ENCODE results near the gene RASSF8.

RASSF8 gene

DNA sequence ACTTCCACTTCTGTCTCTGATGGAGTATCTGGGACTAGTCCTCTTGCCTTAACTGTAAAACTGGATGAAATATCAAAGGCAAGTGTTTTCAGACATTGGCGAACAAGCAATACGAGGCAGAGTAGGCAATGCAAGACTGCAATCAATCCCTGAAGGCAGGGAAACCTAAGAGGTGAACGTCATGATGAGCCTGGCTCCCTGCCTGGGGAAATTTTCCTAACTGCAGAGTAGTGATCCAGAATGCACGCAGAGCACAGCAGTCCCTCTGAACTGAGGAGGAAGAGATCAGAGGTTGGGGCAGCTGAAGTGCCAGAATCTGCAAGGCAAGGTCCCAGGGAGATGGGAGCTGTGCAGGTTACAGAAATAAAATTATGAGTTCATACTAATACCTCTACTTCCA, 147.9 kb downstream of the RASSF8 start:
- Mint-ChIP-seq H3K36me3 (ENCODE audit: low read depth) (no peaks in the 10 kb centered on the region), H3K9me3 (no peaks in the 10 kb centered on the region)

DNA sequence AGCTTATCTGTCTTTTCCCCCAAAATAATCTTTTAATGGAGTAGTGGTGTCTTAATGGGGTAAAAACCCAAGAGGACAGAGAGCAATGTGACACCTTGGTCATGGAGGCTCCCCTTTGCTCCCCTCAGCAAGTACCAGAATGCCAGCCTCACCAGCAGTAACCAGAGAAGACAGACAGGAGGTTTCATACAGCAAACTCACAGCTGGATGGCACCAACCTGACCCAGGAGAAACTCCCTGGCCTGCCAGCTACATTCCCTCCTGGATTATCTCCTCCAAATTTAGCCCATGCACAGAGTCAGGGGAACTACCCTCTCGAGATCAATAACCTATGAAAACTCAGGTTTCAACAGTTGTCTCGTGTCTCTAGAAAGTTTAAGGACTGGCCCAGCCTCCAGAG, 150.4 kb downstream of the RASSF8 start:
- Mint-ChIP-seq H3K27me3 (ENCODE audit: low read depth) (peaks cover 8% of the 10 kb centered on the region), H3K27ac (peak overlapping the region; percentile 49 to 61 (median 51)), H3K4me1 (peaks cover 51% of the 10 kb centered on the region), H3K4me3 (no peak overlapping the region), H3K9me3 (no peaks in the 10 kb centered on the region), H3K36me3 (ENCODE audit: low read depth) (no peaks in the 10 kb centered on the region)
- TF ChIP-seq, protein P1, sequence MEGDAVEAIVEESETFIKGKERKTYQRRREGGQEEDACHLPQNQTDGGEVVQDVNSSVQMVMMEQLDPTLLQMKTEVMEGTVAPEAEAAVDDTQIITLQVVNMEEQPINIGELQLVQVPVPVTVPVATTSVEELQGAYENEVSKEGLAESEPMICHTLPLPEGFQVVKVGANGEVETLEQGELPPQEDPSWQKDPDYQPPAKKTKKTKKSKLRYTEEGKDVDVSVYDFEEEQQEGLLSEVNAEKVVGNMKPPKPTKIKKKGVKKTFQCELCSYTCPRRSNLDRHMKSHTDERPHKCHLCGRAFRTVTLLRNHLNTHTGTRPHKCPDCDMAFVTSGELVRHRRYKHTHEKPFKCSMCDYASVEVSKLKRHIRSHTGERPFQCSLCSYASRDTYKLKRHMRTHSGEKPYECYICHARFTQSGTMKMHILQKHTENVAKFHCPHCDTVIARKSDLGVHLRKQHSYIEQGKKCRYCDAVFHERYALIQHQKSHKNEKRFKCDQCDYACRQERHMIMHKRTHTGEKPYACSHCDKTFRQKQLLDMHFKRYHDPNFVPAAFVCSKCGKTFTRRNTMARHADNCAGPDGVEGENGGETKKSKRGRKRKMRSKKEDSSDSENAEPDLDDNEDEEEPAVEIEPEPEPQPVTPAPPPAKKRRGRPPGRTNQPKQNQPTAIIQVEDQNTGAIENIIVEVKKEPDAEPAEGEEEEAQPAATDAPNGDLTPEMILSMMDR (IDR thresholded peaks at IDR 0.05; ENCODE audit: unreplicated experiment in 3 of 3) = no peak

More for the DNA sequence above, 147.9 kb downstream of the RASSF8 start:
- Mint-ChIP-seq H3K4me3 (no peak overlapping the region), H3K27me3 (ENCODE audit: low read depth) (peaks cover under 1% of the 10 kb centered on the region), H3K4me1 (peaks cover 33% of the 10 kb centered on the region), H3K27ac (peak overlapping the region in 1 of 3 experiments; percentile 20)
- TF ChIP-seq, protein P1 (IDR thresholded peaks at IDR 0.05; ENCODE audit: unreplicated experiment in 3 of 3) = no peak

DNA sequence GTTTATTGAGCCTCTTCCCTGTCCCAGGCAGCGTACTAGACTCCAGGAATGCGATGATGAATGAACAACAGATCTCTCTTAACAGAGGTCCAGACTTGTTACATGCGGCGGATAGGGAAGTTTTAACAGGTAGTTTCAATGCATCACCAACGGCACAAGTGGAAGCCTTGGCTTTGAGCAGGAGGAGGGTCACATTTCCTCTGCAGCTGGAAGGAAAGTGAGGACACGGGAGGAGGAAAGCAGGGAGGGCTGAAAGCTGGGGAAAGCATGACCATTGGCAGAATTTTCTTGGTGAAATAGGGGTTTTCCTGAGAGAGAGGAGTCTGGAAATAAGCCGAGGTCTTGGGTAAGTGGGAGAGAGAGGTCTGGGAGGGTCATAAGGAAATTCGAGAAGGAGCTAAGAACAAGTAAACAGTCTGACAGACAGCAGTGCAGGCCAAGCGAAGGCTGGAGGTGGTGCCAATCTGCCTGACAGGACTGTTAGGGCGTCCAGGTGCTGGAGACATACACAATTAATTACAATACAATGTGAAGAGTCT, 150.9 kb downstream of the RASSF8 start:
- Mint-ChIP-seq H3K9me3 (no peaks in the 10 kb centered on the region), H3K4me3 (peak overlapping the region in 1 of 3 experiments; percentile 22), H3K36me3 (ENCODE audit: low read depth) (no peaks in the 10 kb centered on the region)

DNA sequence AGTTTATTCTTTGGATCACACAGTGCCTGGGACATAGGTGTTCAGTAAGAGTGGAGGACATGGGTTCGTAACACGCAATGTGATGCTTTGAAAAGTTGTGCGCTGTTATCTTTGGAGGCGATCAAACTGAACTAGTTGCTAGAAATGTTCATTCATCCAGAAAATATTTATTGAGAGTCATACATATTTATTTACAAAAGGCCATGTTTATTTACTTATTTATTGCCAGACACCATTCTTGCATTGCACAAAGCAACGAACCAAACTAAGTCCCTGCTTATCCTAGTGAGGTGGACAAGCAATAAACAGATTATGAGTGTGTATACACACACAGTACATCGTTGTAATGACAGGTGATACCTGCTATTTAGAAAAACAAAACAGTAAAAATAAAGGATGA, 153.8 kb downstream of the RASSF8 start:
- peak overlapping the region in 2 of 3 experiments; percentile 0 to 23 for H3K27ac Mint-ChIP-seq
- H3K36me3 Mint-ChIP-seq (ENCODE audit: low read depth) = no peaks in the 10 kb centered on the region
- peaks cover 59% of the 10 kb centered on the region for H3K4me1 Mint-ChIP-seq
- peak overlapping the region; percentile 72 to 73 (median 73) for H3K4me3 Mint-ChIP-seq
- peaks cover 25% of the 10 kb centered on the region for H3K27me3 Mint-ChIP-seq (ENCODE audit: low read depth)
- no peaks in the 10 kb centered on the region for H3K9me3 Mint-ChIP-seq
- TF ChIP-seq, protein P1 (IDR thresholded peaks at IDR 0.05; ENCODE audit: unreplicated experiment in 3 of 3) = no peak

More for the DNA sequence above, 150.9 kb downstream of the RASSF8 start:
- H3K27me3 Mint-ChIP-seq (ENCODE audit: low read depth) = peaks cover 8% of the 10 kb centered on the region
- H3K4me1 Mint-ChIP-seq = peaks cover 51% of the 10 kb centered on the region
- peak overlapping the region; percentile 51 to 54 (median 54) for H3K27ac Mint-ChIP-seq
- TF ChIP-seq, protein P1 (IDR thresholded peaks at IDR 0.05; ENCODE audit: unreplicated experiment in 3 of 3) = no peak

DNA sequence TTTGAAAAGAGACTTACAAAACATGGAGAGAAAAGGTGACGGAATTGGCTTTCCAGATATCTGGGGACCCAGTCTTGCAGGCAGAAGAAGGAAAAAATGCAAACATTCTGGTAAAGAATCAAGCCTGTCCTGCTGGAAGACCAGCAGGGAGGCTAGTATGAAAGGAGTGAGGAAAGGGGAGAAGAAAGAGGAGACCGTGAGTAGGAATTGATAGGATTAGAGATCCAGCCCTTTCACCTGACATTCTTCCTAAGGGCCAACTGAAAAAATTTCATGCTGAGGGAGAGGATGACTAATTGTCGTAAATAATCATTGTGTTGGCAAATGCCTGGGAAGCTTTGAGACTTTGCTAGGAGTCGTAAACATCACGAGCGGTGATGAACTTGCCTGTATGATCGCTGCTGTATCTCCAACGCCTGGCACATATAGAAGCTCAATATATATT, 154.2 kb downstream of the RASSF8 start:
- H3K27ac Mint-ChIP-seq = peak overlapping the region; percentile 0 to 66 (median 23)
- no peaks in the 10 kb centered on the region for H3K9me3 Mint-ChIP-seq
- peak overlapping the region; percentile 72 to 73 (median 73) for H3K4me3 Mint-ChIP-seq
- peaks cover 59% of the 10 kb centered on the region for H3K4me1 Mint-ChIP-seq
- no peaks in the 10 kb centered on the region for H3K36me3 Mint-ChIP-seq (ENCODE audit: low read depth)
- peaks cover 28% of the 10 kb centered on the region for H3K27me3 Mint-ChIP-seq (ENCODE audit: low read depth)
- TF ChIP-seq, protein P1 (IDR thresholded peaks at IDR 0.05; ENCODE audit: unreplicated experiment in 3 of 3) = no peak

DNA sequence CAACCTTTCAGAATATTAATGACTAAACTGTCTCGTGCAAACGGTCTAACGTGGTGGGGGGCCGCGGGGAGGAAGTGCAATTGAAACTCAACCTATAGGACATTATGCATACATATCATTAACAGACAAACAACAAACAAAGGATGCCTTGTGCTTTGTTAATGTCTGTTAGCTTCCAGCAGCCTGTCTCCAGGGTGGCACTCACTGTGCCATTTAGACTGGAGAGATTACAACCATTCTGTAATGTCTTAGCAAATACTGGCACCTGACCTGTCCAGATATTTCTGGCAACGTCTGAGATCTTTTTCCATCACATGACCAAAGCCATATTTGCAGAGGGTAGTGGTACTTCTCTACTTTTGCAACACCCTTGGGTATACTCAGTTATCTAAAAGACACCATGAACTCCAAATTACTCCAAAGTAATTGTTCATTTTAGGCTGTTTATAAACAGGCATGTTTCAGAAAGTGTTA, 154.7 kb downstream of the RASSF8 start:
- TF ChIP-seq, protein P1 (IDR thresholded peaks at IDR 0.05; ENCODE audit: unreplicated experiment in 3 of 3) = no peak
- no peaks in the 10 kb centered on the region for H3K36me3 Mint-ChIP-seq (ENCODE audit: low read depth)
- peak overlapping the region; percentile 73 for H3K4me3 Mint-ChIP-seq

More for the DNA sequence above, 154.7 kb downstream of the RASSF8 start:
- peaks cover 54% of the 10 kb centered on the region for H3K4me1 Mint-ChIP-seq
- peaks cover 30% of the 10 kb centered on the region for H3K27me3 Mint-ChIP-seq (ENCODE audit: low read depth)
- H3K9me3 Mint-ChIP-seq = no peaks in the 10 kb centered on the region
- H3K27ac Mint-ChIP-seq = peak overlapping the region; percentile 0 to 82 (median 23)

All from nephron (organoid).